GM19468 (cell line): ENCODE measurements around the gene HPSE.
"Not testable (repeated sequence)": the region's sequence is repeated elsewhere in the genome, so short reads cannot be mapped to it uniquely, and the experiment has no call there.

Source experiments
- ATAC-seq: cut with Tn5 transposase; IDR thresholded peaks from one replicate; pipeline ENCODE4 v1.9.1; 2021; ENCODE audit warnings: mild to moderate bottlenecking, moderate library complexity, moderate number of reproducible peaks; ENCODE audit not compliant: unreplicated experiment; ENCODE audit errors: extremely low read depth

Gene HPSE

GRCh38 chr4:83288381-83288780 is 46.3 kb downstream of the HPSE start:
- ATAC-seq, result not testable (repeated sequence)

GRCh38 chr4:83285055-83285407 is 49.6 kb downstream of the HPSE start:
- no peak for ATAC-seq

GRCh38 chr4:83284193-83285054 is 50.2 kb downstream of the HPSE start, which contains the start of gene COQ2:
Gene COQ2, minus strand, starts transcription at chr4:83284798. Its CDS starts 34 bp downstream, at chr4:83284764.
- peak; percentile 61 for ATAC-seq

- ATAC-seq, result no peak
Measured at GRCh38 chr4:83283181-83283580, 51.5 kb downstream of the HPSE start.

- no peak for ATAC-seq
Measured at GRCh38 chr4:83282049-83282535, 52.6 kb downstream of the HPSE start.

GRCh38 chr4:83281307-83281706 is 53.3 kb downstream of the HPSE start:
- no peak for ATAC-seq

- ATAC-seq, result peak; percentile 28
Measured at GRCh38 chr4:83276299-83277040, 58.2 kb downstream of the HPSE start.

GRCh38 chr4:83273926-83274325 is 60.7 kb downstream of the HPSE start:
- ATAC-seq, result not testable (repeated sequence)

GRCh38 chr4:83272900-83273299 is 61.7 kb downstream of the HPSE start:
- peak; percentile 73 for ATAC-seq

- no peak for ATAC-seq
Measured at GRCh38 chr4:83269256-83269655, 65.4 kb downstream of the HPSE start.

GRCh38 chr4:83268491-83268890 is 66.2 kb downstream of the HPSE start:
- ATAC-seq, result no peak

- ATAC-seq, result no peak
Measured at GRCh38 chr4:83267830-83268475, 66.7 kb downstream of the HPSE start.

- ATAC-seq, result no peak
Measured at GRCh38 chr4:83267121-83267829, 67.4 kb downstream of the HPSE start.

- ATAC-seq, result no peak
Measured at GRCh38 chr4:83266689-83267088, 68.0 kb downstream of the HPSE start.

GRCh38 chr4:83263106-83263505 is 71.5 kb downstream of the HPSE start:
- ATAC-seq, result no peak

GRCh38 chr4:83262682-83263081 is 72.0 kb downstream of the HPSE start:
- no peak for ATAC-seq

- no peak for ATAC-seq
Measured at GRCh38 chr4:83261307-83261706, 73.3 kb downstream of the HPSE start.

- no peak for ATAC-seq
Measured at GRCh38 chr4:83259586-83259985, 75.1 kb downstream of the HPSE start.

- ATAC-seq, result no peak
Measured at GRCh38 chr4:83258461-83258860, 76.2 kb downstream of the HPSE start.

- no peak for ATAC-seq
Measured at GRCh38 chr4:83257811-83258210, 76.8 kb downstream of the HPSE start.
